Upper lobe of left lung (tissue), 4 donors: Measurements from ENCODE around the gene ADAM22.

Experiments
- EP300 ChIP-seq, 4 donors: sonication (generic); formaldehyde crosslinking; IDR thresholded peaks; one replicate each; pipeline ENCODE4 v1.5.1; 2017; ENCODE audit warnings: antibody characterized with exemption in 4 of 4, control low read depth in 2 of 4
- POLR2A ChIP-seq, 4 donors: fragments of 450-650 bp; IDR thresholded peaks; one replicate each; pipeline ENCODE4 v1.5.1; 2016 to 2017; ENCODE audit warnings: antibody characterized with exemption in 4 of 4, mild to moderate bottlenecking in 2 of 4
- POLR2AphosphoS5 ChIP-seq, 2 donors: sonication (generic); formaldehyde crosslinking; IDR thresholded peaks; one replicate each; pipeline ENCODE4 v1.5.1; 2017; ENCODE audit warnings: antibody characterized with exemption in 2 of 2
- TF ChIP-seq, protein P1 (sequence below), 6 experiments: fragments of 450-650 bp in 4 of 6; fragments of 200-600 bp in 2 of 6; sonication (generic) in 2 of 6; IDR thresholded peaks; one replicate each; pipeline ENCODE4 v1.5.1; 2016 to 2019; ENCODE audit warnings: antibody characterized with exemption in 6 of 6

DNA sequence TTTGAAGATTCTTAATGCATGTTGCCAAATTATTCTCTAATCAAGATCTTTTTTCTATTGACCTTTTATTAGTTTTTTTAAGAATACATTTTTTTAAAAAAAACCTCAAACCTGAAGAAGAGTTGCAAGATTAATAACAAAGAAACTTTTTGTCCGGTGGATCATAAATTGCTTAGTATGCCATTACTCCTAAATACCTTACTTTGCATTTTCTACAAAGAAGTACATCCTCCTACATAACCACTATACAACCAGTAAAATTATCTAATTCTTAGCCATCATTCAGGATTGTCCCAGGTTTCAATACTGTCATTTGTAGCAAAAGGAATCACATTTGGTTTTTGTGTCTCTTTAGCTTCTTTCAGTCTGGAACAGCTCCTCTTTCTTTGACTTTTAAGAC is 207.9 kb downstream of the ADAM22 start:
- TF ChIP-seq POLR2AphosphoS5 (IDR thresholded peaks at IDR 0.05) (no peak), EP300 (IDR thresholded peaks at IDR 0.05) (no peak), POLR2A (IDR thresholded peaks at IDR 0.05) (no peak)
- TF ChIP-seq, protein P1, sequence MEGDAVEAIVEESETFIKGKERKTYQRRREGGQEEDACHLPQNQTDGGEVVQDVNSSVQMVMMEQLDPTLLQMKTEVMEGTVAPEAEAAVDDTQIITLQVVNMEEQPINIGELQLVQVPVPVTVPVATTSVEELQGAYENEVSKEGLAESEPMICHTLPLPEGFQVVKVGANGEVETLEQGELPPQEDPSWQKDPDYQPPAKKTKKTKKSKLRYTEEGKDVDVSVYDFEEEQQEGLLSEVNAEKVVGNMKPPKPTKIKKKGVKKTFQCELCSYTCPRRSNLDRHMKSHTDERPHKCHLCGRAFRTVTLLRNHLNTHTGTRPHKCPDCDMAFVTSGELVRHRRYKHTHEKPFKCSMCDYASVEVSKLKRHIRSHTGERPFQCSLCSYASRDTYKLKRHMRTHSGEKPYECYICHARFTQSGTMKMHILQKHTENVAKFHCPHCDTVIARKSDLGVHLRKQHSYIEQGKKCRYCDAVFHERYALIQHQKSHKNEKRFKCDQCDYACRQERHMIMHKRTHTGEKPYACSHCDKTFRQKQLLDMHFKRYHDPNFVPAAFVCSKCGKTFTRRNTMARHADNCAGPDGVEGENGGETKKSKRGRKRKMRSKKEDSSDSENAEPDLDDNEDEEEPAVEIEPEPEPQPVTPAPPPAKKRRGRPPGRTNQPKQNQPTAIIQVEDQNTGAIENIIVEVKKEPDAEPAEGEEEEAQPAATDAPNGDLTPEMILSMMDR (IDR thresholded peaks at IDR 0.05), result no peak
